ENCODE data around the gene GTF2I.
"Not testable (repeated sequence)": the region's sequence is repeated elsewhere in the genome, so short reads cannot be mapped to it uniquely, and the experiment has no call there.

Gene GTF2I

DNA sequence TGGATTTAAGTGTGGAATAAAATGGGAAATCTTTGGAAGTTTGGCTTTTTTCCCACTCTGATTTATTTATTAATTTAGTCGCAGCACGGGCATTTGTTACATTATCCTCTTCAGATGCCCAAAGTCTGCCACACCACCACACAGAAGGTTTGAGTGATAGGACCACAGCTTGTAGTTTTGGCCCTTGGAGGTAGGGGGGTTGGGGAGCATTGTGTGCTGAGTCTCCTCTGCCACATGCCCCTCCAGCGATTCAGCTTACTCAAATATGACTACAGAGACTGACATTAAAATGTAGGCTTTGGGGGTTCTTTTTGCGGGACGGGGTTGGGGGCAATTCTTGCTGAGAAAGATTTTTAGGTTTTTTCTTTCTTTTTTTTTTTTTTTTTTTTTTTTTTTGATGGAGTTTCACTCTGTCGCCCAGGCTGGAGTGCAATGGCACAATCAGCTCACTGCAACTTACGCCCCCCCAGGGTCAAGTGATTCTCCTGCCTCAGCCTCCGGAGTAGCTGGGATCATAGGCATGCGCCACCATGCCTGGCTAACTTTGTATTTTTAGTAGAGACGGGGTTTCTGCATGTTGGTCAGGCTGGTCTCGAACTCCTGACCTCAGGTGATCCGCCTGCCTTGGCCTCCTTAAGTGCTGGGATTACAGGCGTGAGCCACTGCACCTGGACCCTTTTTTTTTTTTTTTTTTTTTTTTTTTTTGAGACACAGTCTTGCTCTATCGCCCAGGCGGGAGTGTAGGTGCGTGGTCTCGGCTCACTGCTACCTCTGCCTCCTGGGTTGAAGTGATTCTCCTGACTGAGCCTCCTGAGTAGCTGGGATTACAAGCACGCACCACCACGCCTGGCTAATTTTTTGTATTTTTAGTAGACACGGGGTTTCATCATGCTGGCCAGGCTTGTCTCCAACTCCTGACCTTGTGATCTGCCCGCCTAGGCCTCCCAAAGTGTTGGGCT is 4.6 kb downstream of the GTF2I start:
- Histone ChIP-seq H3K4me1 (ENCODE audit: insufficient read depth, low read length) (peaks cover 27% of the 10 kb centered on the region), H4K20me1 (ENCODE audit: insufficient read depth, low read length) (peaks cover 81% of the 10 kb centered on the region), H3K79me2 (ENCODE audit: insufficient read depth, low read length) (peaks cover 94% of the 10 kb centered on the region), H3K4me2 (ENCODE audit: insufficient read depth, low read length) (peak overlapping the region; percentile 37; the same call in 1 of the 2 replicates), H3K36me3 (ENCODE audit: insufficient read depth, low read length) (peaks cover 62% of the 10 kb centered on the region)
- H3K9ac ChIP-seq (ENCODE audit: low read depth, low read length); H3K27me3 ChIP-seq (ENCODE audit: insufficient read depth, low read length, poor library complexity); H3K4me3 ChIP-seq (ENCODE audit: low read depth in 1 of 2, low read length in 2 of 2); H2AFZ ChIP-seq (ENCODE audit: low read depth, low read length); H3K27ac ChIP-seq (ENCODE audit: low read length); H3K9me3 ChIP-seq (ENCODE audit: insufficient read depth, low read length, severe bottlenecking); ATAC-seq (ENCODE audit: insufficient read depth, low read depth); DNase-seq: not testable (repeated sequence)

- Histone ChIP-seq H3K36me3 (ENCODE audit: insufficient read depth, low read length) (peaks cover 59% of the 10 kb centered on the region), H3K9me3 (ENCODE audit: insufficient read depth, low read length, severe bottlenecking) (no peaks in the 10 kb centered on the region), H3K27ac (ENCODE audit: low read length) (no peak overlapping the region), H3K27me3 (ENCODE audit: insufficient read depth, low read length, poor library complexity) (no peaks in the 10 kb centered on the region), H2AFZ (ENCODE audit: low read depth, low read length) (no peak overlapping the region), H3K4me1 (ENCODE audit: insufficient read depth, low read length) (peaks cover 7% of the 10 kb centered on the region), H4K20me1 (ENCODE audit: insufficient read depth, low read length) (peaks cover 92% of the 10 kb centered on the region), H3K79me2 (ENCODE audit: insufficient read depth, low read length) (peaks cover 99% of the 10 kb centered on the region), H3K4me3 (ENCODE audit: low read depth in 1 of 2, low read length in 2 of 2) (no peak overlapping the region), H3K4me2 (ENCODE audit: insufficient read depth, low read length) (no peak overlapping the region), H3K9ac (ENCODE audit: low read depth, low read length) (no peak overlapping the region)
- TF ChIP-seq EZH2 (IDR thresholded peaks at IDR 0.05; ENCODE audit: borderline replicate concordance, low read depth, low read length, severe bottlenecking), result no peak
- TF ChIP-seq CTCF (IDR thresholded peaks at IDR 0.05; ENCODE audit: borderline replicate concordance, extremely low read depth, low read length, poor library complexity, severe bottlenecking), result no peak
- DNase-seq (no peak), ATAC-seq (ENCODE audit: insufficient read depth, low read depth) (no peak)
These were observed 7.9 kb downstream of the GTF2I start for GRCh38 chr7:74665296-74665938.

DNA sequence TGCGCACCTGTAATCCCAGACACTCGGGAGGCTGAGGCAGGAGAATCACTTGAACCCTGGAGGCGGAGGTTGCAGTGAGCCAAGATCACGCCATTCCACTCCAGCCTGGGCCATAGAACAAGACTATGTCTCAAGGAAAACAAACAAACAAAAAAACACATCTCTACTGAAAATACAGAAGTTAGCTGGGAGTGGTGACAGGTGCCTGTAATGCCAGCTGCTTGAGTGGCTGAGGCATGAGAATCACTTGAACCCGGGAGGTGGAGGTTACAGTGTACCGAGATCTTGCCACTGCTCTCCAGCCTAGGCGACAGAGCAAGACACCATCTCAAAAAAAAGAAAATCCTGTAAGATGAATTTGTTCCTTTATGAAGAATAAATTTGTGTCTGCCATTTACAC is 9.5 kb downstream of the GTF2I start:
- not testable (repeated sequence) for DNase-seq; H3K27ac ChIP-seq (ENCODE audit: low read length); H2AFZ ChIP-seq (ENCODE audit: low read depth, low read length); H3K9ac ChIP-seq (ENCODE audit: low read depth, low read length); H3K27me3 ChIP-seq (ENCODE audit: insufficient read depth, low read length, poor library complexity); ATAC-seq (ENCODE audit: insufficient read depth, low read depth); H3K9me3 ChIP-seq (ENCODE audit: insufficient read depth, low read length, severe bottlenecking); H3K4me3 ChIP-seq (ENCODE audit: low read depth in 1 of 2, low read length in 2 of 2); H3K4me1 ChIP-seq (ENCODE audit: insufficient read depth, low read length); H3K4me2 ChIP-seq (ENCODE audit: insufficient read depth, low read length)
- Histone ChIP-seq H4K20me1 (ENCODE audit: insufficient read depth, low read length) (peaks cover 91% of the 10 kb centered on the region), H3K79me2 (ENCODE audit: insufficient read depth, low read length) (peaks cover 99% of the 10 kb centered on the region), H3K36me3 (ENCODE audit: insufficient read depth, low read length) (peaks cover 51% of the 10 kb centered on the region)

DNA sequence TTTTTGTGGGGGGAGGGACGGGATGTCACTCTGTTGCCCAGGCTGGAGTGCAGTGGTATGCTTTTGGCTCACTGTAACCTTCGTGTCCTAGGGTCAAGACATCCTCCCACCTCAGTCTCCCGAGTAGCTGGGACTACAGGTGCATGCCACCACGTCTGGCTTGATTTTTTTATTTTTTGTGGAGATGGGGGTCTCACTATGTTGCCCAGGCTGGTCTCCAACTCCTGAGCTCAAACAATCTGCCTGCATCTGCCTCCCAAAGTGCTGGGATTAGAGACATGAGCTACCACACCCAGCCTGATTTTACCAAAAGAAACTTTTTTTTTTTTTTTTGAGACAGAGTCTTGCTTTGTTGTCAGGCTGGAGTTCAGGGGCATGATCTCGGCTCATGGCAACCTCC is 10.0 kb downstream of the GTF2I start:
- not testable (repeated sequence) for H3K9me3 ChIP-seq (ENCODE audit: insufficient read depth, low read length, severe bottlenecking); H3K4me3 ChIP-seq (ENCODE audit: low read depth in 1 of 2, low read length in 2 of 2); H3K4me1 ChIP-seq (ENCODE audit: insufficient read depth, low read length); H3K27ac ChIP-seq (ENCODE audit: low read length); H3K4me2 ChIP-seq (ENCODE audit: insufficient read depth, low read length); H3K27me3 ChIP-seq (ENCODE audit: insufficient read depth, low read length, poor library complexity); DNase-seq; H3K9ac ChIP-seq (ENCODE audit: low read depth, low read length); ATAC-seq (ENCODE audit: insufficient read depth, low read depth); H2AFZ ChIP-seq (ENCODE audit: low read depth, low read length)
- Histone ChIP-seq H3K79me2 (ENCODE audit: insufficient read depth, low read length) (peaks cover 99% of the 10 kb centered on the region), H3K36me3 (ENCODE audit: insufficient read depth, low read length) (peaks cover 56% of the 10 kb centered on the region), H4K20me1 (ENCODE audit: insufficient read depth, low read length) (peaks cover 91% of the 10 kb centered on the region)
